GM21825 (cell line): Measurements from ENCODE around the gene TRPM3.
"Not testable (repeated sequence)": the region's sequence is repeated elsewhere in the genome, so short reads cannot be mapped to it uniquely, and the experiment has no call there.

Experiments
- ATAC-seq: cut with Tn5 transposase; IDR thresholded peaks from one replicate; pipeline ENCODE4 v1.9.1; 2021; ENCODE audit warnings: mild to moderate bottlenecking, moderate library complexity; ENCODE audit not compliant: unreplicated experiment

Gene TRPM3

DNA sequence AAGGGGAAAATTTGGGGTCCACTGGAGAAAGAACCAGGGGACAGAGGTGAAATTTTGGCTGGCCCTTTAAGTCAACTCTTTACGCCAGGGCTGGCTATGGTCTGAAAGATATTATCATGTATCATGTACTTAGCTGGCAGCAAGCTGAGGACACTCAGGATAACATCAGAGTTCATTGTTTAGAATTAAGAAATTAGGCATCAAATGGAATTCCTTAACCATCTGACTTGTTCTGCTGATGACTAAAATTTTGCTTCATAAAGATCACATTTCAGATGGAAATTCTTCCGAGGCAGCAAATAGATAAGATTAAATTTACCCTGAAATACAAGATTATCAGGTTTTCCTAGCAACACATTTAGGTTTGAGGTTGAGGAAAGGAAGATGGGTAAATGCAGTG, 437.6 kb downstream of the TRPM3 start:
- no peak for ATAC-seq

DNA sequence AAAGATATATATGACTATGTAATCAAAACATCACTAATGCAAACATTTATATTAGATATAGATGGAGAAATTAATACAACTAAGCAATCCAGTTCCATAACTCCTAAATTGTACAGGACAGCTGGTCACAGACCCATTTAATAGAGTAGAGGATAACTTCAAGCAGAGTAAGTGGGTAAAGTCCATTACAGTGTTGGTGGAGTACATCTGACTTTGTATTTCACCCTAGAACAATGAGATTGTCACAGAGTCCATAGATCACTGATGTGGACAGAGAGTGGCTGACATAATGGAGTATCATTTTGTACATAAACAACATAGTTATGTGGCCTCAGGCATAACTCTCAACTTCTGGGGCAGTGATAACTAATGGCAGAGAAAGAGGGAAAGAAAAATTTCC, 439.1 kb downstream of the TRPM3 start:
- ATAC-seq = no peak

DNA sequence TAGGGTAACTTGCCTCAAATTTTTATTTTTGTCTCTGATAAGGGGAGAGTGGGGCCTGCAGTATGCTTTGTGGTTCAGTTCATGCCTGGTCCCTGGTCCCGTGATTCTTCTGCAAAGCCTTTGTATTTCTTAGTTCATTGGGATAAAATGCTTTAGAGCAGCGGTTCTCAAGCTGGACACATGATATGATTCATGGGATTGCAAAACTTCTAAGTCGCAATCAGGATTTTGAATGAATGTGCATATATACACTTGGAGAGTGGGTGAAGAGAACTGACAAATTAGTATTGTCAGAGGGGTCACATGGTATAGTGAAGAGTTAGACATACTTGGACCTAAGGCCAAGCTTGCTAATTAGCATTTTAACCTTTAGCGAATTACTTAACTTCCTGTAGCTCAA, 441.6 kb downstream of the TRPM3 start:
- ATAC-seq = no peak

DNA sequence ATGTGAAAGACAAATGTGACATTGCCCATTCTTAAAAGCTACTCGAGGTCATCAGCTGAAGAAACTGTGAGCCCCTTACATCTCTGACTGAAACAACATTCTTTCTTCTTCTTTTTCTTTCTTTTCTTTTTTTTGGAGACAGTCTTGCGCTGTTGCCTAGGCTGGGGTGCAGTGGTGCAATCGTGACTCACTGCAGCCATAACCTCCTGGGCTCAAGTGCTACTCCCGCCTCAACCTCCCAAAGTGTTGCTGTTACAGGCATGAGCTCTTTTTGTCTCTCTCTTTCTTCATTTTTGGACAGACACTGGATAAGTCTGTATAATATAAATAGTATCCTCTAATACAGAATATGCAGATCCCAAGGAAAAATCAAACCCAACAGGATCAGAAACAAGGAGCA, 443.3 kb downstream of the TRPM3 start:
- ATAC-seq = no peak

DNA sequence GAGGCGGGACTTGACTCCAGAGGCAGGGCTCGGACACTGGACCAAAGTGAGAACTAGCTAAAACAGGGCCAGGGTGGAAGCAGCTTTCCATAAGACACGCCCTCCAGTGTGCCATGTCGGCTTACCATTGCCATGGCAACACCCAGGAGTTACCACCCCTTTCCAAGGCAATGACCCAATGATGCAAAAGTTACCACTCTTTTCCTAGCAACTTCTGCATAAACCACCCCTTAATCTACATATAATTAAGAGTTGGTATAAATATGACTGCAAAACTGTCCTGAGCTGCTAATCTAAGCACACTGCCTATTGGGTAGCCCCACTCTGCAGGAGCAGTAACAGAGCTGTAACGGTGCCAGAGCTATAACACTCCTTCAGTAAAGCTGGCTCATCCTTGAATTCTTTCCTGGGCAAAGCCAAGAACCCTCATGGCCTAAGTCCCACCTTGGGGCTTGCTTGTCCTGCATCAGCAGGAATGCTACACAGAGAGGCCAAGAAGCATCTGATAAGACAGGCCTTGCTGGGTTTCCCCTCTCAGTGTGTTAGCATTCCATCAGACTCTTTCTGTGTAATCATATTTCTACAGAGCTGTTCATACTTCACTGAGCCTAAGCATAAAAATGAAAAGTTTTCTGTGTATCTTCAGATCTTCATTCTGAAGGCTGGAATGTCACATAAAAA, 444.2 kb downstream of the TRPM3 start:
- no peak for ATAC-seq

DNA sequence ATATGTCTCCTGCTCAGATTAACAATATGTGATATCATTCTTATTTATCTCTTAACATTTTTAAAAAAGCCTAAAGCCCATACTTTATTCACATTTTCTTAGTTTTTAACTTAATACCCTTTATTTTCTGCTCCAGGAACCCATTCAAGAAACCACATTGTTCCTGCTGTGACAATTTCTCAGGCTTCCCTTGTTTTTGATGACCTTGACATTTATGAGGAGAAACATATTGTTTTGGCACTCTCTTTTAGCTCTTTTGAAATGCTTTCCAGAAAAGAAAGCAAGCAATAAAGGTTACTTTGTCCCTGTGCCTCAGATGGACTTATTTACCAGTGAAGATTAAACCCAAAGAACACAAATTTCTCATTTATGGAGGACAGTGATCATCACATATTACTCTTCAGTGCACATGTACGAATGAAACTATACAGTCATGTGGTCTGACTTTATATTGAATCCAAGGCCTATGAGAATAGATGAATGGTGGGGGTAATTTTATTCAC, 445.5 kb downstream of the TRPM3 start:
- no peak for ATAC-seq

DNA sequence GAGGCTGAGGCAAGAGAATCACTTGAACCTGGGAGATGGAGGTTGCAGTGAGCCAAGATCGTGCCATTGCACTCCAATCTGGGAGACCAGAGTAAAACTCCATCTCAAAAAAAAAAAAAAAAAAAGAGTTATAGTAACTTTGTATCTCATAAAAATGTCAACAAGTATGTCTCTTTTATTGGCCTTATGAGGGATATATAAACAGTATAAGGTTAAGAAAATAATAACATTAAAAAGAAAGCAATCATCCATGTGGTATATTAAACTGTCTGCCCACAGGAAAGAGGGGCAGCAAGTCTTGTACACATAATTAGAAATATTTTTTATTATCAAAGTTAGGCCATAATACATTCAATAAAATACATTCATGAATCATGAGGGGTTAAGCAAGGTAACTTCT, 447.6 kb downstream of the TRPM3 start:
- no peak for ATAC-seq

DNA sequence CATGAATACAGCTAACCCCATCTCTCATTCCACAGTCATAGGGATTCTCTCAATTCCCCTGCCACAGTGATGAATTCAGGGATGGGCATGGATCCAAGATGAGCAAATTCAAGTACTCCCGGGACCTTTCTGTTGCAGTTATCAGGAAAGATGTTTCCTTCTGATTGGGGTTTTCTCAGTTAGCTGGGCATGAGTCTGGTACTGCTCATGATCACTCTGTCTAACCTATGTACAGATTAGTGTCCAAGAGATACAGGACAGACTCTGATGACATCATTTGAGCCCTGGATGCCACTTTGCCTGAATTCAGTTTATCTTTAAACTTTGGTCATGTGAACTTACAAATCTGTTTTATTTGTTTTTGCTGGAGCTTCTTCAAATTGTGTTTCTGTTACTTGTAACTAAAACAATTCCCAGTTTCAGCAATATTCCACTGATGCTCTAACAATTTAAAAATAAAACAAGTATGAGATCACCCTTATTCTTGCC, 449.2 kb downstream of the TRPM3 start:
- no peak for ATAC-seq

DNA sequence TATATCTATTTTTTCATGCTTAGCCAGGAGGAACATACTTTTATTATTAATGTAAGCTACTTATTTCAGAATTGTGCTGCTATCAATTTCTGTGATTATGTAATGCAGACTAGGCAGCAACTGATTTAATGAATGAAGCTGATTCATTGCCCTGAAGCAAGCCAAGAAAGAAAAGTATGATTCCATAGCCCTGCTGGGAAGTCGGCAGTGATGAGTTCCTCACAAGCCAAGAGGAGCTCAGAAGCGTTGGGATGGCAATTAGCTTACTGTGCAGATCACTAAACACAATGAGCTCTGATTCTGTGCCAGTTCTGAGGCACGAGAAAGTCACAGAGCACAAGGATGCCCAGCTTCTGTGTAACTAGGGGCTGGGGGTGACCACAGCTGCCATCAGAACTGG, 452.7 kb downstream of the TRPM3 start:
- ATAC-seq = no peak

DNA sequence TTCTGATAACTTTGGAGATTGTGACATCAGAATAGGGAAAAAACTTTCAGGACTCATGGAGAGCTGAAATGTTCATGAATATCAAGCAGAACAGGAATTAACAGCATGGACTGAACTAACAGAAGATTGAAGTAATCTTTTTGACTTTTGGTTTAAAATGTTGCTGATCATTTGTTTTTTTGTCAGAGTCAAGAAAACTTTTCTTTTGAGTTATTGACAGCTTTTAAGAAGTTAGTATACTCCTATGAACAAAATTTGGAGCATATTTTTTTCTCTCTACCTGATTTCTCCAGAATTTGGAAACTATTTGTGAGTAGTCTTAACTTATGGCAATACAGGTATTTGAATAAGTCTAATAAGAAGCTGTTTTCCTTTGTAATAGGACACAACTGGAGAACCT, 462.7 kb downstream of the TRPM3 start:
- ATAC-seq = no peak

DNA sequence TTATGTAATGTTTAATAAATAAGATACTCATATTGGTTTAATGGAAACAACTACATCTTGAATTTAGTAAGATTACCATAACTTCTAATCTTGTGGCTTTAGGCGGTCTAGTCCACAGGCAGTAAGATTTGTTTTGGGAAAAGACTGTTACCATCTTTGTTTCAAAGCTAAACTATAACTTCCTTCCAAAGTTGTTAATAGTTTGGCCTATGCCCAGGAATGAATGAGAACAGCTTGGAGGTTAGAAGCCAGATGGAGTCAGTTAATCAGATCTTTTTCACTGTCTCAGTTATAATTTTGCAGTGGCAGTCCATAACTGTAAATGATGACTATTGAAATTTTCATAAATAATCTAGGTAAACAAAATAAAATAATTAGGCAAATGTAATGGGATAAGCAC, 465.1 kb downstream of the TRPM3 start:
- ATAC-seq = no peak

DNA sequence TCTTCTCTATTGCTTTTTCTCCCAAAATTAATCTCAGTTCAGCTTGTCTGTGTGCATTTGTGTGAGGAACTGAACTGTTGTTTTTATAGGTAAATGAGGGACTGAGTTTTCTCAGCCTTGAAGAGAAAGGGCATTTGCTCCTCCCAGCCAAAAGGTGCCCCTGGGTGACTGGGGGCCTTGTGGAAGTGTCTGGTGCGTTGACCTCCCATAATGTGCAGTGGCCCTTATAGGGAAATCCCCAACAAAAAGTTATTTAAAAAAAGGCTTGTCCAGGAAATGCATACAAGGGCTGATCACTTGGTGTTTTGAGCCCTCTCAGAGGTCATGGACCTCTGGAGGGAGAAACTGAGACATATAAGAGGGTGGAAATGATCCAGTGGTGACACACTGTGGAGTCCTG, 467.3 kb downstream of the TRPM3 start:
- no peak for ATAC-seq

DNA sequence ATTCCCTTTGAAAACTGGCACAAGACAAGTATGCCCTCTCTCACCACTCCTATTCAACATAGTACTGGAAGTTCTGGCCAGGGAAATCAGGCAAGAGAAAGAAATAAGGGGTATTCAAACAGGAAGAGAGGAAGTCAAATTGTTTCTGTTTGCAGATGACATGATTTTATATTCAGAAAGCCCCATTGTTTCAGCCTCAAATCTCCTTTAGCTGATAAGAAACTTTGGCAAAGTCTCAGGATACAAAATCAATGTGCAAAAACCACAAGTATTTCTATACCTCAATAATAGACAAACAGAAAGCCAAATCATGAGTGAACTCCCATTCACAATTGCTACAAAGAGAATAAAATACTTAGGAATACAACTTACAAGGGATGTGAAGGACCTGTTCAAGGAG, 476.8 kb downstream of the TRPM3 start:
- not testable (repeated sequence) for ATAC-seq

DNA sequence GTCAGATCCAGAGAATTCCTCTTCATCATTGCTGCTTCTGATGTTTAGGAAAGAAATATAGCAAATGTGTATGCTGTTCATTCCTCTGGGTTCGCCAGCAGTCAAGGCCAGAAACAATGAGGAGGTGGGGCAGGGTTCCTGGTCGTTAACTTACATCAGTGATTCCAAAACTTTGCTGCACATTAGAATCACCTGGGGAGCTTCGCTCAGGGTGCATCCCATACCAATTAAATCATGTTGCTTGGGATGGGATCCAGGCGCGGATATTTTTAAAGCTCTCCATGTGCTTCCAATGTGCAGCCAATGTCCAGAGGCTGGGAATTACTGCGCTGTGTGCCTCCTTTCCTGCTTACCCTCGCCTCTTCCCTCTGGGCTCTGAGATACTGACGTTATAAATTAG, 479.1 kb downstream of the TRPM3 start:
- no peak for ATAC-seq

DNA sequence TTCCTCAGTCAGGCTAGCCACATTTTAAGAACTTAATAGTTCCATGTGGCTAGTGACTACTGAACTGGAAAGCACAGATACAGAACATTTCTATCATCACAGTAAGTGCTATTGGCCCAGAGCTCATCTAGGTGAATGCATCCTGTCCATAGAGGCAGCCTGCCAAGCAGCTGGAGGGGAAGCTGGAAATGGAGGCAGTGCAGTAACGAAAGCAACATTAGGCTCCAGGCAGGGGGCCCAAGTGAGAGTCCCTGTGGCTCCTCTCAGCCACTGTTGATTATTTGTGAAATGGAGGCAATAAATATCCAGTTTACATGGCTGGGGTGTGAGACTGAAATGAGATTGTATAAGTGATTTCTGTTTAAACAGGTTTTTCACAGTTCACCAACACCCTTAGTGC, 479.8 kb downstream of the TRPM3 start:
- ATAC-seq = no peak

DNA sequence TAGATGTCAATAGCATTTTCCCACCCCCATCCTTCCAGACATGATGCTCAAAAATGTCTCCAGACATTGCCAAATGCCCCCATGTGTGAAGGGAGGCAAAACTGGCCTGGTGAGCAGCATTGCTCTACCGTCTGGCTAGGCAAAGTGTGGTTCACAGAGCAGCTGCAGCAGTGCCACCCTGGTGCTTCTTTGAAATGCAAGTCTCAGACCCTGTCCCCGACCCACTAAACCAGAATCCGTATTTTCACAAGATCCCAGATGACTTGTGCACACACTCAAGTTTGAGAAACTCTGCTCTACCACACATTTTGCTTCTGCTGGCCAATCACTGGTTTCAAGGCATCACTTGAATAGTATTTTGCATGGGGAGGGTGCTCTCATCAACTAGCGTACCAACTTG, 480.4 kb downstream of the TRPM3 start:
- no peak for ATAC-seq

DNA sequence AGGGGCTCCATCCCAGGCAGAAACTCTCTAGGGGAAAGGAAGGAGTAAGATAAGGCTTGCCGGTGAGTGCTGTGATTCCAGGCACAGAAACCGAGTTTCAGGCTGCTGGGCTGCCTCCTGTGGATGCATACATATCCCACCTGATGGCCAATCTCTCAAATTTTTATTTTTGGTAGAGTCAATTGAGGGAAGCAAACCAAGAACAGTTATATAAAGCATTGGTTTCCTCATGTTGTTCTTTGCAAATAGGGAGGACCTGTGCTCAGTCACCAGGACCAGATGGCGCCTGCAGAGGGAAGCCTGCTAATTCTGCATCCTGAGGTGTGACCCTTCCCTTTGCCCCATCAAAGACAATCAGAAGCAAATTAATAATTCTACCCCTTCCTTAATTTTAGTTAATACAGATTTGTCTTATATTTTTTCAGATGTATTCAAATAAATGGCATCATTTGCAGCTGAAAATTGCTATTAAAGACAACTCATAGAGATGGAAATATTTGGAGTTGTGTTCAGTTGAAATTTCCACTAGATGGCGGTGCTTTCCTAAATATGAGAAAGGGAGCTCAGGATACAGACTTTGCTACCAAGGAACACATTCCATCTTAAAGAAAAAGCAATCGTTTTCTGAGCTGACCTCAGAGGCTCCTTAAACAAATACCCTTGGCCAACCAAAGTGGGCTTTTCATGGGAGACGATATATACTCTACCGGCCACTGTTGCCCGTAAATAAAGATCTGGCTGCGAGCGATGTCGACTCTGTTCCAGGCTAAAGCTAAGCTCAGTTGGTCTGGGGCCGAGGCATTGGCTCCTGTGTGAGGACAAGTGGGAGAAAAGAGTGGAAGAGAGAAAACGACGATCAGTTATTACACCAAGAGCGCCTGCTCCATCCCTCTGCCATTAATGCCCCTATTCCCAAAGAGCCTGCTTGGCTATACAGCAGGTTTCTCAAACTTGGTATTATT, 481.3 kb downstream of the TRPM3 start:
- no peak for ATAC-seq

DNA sequence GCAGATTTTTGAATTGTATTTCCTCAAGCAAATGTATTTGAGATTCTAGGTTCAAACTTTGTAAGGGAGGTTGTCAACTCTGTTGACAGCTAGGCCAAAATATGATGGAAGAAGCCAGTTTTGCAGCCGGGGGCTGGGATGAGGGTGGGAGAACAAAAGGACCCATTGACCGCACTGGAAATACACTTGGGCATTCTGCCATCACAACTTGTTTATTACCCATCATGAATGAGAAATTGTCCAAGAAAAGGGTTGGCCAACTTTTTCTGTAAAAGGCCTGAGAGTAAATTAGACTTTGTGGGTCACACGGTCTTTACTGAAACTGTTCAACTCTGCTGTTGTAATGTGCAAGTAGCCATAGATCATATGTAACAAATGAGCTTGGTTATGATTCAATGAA, 485.6 kb downstream of the TRPM3 start:
- ATAC-seq = no peak

DNA sequence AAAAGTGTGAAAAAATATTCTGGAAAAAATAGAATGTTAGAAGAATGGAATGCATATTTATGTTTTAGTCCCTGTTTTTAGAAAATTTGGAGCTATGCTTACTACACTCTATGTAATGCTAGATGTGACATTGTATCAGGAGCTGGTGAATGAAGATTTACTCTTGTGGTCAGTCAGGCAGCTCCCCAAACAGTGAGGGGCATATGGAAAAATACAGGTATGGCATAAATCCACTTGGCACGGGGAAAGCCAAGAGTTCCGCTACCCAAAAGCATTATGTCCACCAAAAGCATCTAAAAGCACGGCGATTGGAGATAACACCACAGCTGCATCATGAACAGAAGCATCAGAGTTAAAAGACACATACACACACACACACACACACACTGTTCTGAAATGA, 486.7 kb downstream of the TRPM3 start:
- ATAC-seq = no peak

DNA sequence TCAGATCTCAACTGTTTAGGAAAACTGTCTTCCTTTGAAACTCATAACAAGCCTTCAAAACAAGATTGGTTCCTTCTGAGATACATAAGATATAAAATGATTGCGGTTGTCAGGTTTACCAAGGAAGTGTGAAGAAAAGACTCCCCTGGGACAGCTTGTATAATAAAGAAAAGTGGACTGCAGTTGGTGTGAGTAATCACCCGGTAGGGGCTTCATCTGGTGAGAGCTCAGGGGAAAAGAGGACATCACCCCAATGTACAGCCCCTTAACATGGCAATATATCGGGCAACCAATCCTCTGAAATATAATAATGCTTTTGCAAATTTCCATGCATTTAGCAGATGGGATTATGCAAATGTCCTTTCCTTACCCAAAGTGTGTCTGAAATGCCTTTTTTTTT, 490.4 kb downstream of the TRPM3 start:
- no peak for ATAC-seq

DNA sequence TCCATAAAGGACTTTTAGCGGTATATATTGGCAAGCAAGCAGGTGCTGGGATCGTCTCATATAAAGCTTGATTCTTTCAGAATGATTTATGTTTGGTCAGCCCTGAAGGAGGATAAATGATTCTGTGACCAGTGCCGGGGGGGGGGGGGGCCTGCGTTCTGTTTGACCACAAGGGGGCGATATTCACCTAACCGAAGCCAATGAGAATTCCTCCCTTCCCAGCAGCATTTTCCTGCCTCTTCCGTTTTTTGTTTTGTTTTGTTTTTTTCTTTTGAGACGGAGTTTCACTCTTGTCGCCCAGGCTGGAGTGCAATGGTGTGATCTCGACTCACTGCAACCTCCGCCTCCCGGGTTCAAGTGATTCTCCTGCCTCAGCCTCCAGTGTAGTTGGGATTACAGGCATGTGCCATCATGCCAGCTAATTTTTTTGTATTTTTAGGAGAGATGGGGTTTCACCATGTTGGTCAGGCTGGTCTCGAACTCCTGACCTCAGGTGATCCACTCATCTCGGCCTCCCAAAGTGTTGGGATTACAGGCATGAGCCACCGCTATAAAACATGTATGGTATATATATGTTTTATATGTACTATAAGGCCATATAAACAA, 492.2 kb downstream of the TRPM3 start:
- not testable (repeated sequence) for ATAC-seq

DNA sequence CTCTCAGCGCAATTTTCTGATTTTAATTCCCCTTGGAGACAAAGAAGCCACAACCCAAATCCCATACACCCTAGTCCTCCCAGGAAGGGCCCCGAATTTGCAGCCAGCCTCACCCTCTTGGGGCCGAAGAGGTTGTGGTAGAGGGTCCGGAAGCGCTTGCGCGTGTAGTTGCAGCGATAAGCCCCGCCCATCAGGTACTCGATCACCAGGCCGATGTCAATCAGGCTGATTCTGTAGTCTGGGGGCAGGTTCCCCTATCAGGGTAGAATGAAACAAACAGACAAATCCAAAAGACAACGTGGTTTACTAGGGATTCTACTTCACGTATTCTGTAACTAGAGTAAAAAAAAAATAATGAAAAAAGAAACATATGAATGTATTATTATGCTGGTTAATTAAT, 496.3 kb downstream of the TRPM3 start:
- no peak for ATAC-seq
